Epithelial cell of esophagus (primary cell): ENCODE measurements around the gene RIPPLY3.
A peak's percentile ranks its signal among the peaks of the same experiment; 100 is the strongest.

Experiments used
- DNase-seq: peaks from one replicate; pipeline ENCODE4 v3.0.0; 2010; ENCODE audit warnings: low read depth
- H3K4me3 ChIP-seq: 2 replicates; pipeline ENCODE4 v1.5.1; 2011; ENCODE audit warnings: mild to moderate bottlenecking, low read length, control low read depth
- CTCF ChIP-seq: IDR thresholded peaks from 2 replicates; pipeline ENCODE4 v1.5.1; 2011; ENCODE audit warnings: low read depth, mild to moderate bottlenecking, low read length, control low read depth, inconsistent platforms; ENCODE audit not compliant: insufficient read depth; ENCODE audit errors: missing control alignments

Gene RIPPLY3

GRCh38 chr21:36974851-36975192 lies 31.7 kb upstream of the RIPPLY3 start:
- no peak for TF ChIP-seq CTCF
- H3K4me3 ChIP-seq, result no peak overlapping the region
- no peak for DNase-seq

DNA sequence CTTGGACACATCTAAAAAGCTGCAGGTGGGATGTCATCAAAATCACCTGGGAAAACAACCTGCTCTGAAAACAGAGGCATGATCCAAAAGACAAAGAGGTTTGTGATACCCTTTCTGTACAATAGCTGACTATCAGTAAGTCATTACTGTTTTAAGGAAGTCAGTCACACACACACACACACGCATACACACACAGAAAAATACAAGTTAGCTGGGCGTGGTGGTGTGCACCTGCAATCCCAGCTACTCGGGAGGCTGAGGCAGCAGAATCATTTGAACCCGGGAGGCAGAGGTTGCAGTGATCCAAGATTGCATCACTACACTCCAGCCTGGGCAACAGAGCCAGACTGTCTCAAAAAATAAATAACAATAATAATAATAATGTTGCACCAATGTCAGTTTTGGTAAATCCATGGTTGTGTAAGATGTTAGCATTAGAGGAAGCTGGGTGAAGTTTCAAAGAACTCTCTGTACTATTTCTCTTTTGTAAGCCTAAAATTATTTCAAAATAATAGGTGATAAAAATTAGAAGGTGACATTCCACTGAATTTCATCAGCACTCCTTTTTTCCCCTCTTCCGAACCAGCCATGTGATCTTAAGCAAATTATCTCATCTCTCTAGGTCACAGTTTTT lies 30.2 kb upstream of the RIPPLY3 start:
- no peak overlapping the region for H3K4me3 ChIP-seq
- TF ChIP-seq CTCF, result no peak
- no peak for DNase-seq

DNA sequence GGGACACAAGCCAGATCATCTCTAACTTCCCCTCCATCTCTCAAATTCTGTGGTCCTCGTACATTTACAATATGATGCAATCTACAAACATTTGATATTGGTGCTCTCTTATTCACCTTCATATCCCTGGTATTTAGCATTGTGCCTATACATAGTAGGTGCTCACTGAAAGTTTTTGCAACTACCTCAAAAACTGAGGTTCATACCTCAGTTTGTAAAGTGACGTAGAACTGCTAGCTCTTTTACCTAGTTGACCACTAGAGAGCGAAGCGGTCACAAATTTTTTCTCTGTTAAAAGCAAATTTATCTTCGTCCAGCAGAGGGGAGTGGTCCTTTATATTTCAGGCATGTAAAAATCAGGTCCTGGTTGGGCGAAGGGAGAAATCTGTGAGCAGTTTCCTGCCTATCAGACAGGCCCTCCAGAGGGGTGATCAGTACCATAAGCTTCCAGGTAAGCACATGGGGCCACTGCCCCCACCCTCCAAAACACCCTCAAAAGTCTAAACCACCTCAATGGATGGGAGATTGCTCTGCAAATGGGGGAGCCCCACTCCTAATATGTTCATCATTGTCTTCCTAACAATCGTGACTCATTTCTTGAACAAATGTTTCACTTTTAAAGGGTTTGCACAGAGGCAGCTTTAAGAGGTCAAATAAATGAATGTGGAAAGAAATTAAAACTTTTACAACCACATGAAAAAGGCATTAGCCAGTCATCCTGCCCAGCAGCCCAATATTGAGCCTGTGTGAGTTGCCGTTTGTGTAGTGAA lies 29.4 kb upstream of the RIPPLY3 start:
- peak; percentile 66 for DNase-seq
- TF ChIP-seq CTCF, result peak; percentile 44
- no peak overlapping the region for H3K4me3 ChIP-seq

DNA sequence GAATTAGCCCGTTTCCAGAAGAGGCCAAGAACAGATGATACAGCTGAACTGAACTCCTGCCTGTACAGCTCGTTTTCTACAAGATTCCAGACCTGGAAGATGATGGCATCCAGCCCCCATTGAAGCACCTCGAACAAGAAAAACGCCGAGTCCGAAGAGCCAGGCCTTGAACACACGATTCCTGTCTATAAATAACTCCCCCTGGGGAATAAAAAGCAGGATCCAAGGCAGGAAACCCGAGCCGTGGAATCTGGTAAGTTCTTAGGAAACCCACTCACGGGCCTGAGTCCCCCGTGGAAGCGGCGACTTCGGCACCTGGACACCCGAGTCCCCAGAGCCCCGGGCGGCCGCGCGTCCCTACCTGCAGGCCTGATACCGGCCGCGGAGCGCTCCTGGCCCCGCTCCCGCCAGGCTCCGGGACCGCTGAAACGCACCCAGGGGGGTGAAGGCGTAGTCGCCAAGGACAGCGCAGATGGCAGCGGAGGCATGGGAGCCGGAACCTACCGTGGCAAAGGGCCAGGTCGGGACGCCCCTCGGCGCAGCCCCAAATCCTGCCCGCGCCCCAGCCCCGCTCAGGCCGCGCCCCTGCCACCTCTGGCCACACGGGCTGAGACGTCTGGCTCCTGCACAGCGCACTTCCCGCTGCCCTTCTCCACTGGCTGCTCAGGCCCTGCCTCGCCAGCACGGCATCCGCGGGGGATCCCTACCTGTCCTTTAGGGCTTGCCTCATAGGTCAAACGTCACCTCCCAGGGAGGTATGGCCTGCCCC lies 26.0 kb upstream of the RIPPLY3 start:
- TF ChIP-seq CTCF, result no peak
- DNase-seq, result peak; percentile 34
- H3K4me3 ChIP-seq, result peak overlapping the region; percentile 40

DNA sequence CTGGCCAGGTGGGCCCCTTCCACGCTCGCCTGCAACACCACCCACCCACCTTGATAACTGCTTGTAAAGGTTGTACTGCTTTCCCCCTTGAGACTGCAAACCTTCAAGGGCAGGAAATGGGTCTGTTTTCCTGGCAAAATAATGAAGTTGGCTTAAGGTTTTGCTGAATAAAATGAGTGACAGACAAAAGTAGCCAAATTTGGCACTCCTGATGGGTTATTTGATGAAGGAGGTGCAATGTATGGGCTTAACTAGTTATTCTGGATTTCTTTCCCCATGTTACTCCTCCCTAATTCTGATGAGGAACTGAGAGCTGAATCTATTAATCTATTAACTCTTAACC lies 25.5 kb upstream of the RIPPLY3 start:
- peak overlapping the region; percentile 40 for H3K4me3 ChIP-seq
- no peak for TF ChIP-seq CTCF
- DNase-seq, result no peak

- no peak for DNase-seq
- H3K4me3 ChIP-seq, result no peak overlapping the region
- no peak for TF ChIP-seq CTCF
Measured at GRCh38 chr21:36981977-36982700, 24.4 kb upstream of the RIPPLY3 start.
